ENCODE results near the gene DENND2A.
"Not testable (repeated sequence)": the region's sequence is repeated elsewhere in the genome, so short reads cannot be mapped to it uniquely, and the experiment has no call there.

DENND2A gene, protein sequence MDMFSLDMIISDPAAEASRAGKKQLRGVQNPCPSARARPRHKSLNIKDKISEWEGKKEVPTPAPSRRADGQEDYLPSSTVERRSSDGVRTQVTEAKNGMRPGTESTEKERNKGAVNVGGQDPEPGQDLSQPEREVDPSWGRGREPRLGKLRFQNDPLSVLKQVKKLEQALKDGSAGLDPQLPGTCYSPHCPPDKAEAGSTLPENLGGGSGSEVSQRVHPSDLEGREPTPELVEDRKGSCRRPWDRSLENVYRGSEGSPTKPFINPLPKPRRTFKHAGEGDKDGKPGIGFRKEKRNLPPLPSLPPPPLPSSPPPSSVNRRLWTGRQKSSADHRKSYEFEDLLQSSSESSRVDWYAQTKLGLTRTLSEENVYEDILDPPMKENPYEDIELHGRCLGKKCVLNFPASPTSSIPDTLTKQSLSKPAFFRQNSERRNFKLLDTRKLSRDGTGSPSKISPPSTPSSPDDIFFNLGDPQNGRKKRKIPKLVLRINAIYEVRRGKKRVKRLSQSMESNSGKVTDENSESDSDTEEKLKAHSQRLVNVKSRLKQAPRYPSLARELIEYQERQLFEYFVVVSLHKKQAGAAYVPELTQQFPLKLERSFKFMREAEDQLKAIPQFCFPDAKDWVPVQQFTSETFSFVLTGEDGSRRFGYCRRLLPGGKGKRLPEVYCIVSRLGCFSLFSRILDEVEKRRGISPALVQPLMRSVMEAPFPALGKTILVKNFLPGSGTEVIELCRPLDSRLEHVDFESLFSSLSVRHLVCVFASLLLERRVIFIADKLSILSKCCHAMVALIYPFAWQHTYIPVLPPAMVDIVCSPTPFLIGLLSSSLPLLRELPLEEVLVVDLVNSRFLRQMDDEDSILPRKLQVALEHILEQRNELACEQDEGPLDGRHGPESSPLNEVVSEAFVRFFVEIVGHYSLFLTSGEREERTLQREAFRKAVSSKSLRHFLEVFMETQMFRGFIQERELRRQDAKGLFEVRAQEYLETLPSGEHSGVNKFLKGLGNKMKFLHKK

DNA sequence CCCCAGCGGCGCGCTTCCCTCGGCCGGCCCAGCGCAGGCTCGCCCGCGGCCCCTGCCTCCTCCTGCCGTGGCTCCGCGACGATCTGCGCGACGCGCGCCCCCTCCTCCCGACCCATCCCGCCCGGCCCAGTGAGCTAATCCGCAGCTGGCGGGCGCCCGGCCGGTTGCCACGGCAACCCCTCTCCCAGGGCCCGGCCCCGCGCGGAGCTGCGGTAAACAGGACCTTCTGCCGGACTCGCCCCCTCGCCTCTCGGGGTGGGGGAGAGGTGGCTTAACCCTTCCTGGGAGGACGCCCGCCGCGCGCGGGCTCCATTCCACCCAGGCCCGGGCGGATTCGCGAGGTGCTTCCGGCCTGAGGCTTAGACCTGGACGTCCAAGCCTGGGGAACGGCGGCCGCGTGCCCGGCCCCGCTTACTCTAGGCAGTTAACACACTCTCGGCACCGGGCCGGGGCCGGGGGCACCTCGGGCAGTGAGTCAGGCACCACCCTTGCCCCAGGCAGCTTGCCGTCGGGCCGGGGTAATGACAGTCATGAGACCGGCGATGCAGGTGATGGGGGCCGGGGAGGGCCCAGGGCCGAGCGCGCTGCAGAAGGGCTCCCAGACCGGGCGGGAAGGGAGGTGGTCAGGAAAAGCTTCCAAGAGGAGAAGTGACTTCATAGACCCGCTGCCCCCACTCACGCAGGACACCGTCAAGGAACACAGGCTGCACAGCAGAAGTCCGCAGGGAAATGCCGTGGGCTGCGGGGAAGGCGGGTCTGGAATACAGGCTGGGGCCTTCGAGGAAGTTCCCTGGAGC lies at the start of gene DENND2A:
DENND2A (minus strand) TSS at position 87 of the 797 bp plus-strand sequence. CDS start 38,416 bp downstream, outside the sequence.
- no peak for DNase-seq (ENCODE audit: low read depth, low spot score)

DNA sequence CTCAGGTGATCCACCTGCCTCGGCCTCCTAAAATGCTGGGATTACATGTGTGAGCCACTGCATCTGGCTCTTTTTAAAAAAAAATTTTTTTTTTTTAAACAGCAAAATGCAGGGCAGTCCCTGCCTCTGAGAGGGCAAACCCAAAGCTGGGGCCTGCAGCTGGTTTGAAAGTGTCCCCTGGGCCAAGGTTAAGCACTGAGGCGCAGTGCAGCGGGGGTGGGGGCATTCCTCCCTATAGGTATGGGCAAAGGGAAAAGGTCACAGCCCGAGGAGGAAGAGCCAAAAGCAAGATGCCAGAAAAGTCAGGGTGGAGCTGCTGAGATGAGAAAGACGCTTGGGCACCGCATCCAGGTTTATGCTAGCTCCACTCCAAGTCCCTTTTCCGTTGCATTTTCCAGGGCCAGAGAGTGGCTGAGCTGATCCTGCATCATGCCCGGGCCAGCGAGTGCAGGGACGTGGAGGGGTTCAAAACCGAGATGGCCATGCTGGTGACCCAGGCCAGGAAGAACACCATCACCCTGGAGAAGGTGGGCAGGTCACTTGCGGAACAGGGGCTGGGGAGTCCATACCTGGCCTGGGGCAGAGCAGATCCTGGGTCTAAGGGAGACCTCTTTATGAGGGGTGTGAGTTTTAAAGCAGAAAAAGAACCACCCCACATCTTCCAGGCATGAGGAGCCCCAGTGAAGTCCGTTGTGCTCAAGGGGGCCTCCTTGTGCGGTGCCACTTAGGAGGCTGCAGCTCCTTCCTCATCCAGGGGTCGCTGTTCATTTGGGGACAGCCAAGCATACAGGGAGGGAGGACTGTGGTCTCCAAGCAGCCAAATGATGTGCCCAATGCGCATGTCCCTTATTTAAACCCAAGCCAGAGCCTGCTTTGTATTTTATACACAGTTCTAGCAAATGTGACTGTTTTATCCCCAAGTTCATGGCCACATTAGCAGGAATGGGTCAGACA lies 48.9 kb upstream of the DENND2A start:
- no peak for DNase-seq (ENCODE audit: low read depth, low spot score)

DNA sequence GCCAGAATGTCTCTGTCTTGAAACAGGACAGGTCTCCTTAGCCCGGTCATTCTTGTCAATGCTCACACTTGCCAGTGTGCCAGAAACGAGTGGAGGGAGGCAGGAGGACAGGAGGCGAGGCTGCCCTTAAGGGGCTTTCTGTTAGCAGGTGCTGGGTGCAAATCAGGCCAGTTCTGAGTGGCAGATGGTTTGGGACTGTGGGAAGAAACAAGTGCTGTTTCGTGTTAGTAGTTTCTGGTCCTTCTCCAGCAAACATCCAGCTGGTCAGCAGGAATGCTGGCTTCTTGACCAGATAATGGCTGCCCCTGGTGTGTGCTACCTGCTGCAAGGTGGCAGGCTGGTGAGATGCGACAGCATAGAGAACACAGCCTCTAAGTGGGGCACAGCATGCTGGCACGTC lies 47.7 kb upstream of the DENND2A start:
- DNase-seq (ENCODE audit: low read depth, low spot score) = no peak

DNA sequence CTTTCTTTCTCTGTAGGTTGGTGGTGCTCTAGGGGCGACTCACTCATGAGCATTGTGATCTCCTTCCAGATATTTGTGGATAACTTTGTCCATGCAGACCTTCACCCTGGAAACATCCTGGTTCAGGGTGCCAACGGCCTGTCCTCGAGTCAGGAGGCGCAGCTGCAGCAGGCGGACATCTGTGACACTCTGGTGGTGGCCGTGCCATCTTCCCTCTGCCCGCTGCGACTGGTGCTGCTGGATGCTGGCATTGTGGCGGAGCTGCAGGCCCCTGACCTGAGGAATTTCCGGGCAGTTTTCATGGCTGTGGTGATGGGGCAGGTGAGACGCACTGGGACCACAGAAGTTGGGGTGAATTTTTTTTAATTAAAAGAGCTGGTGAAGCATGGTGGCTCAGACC lies 46.3 kb upstream of the DENND2A start:
- DNase-seq (ENCODE audit: low read depth, low spot score) = no peak

DNA sequence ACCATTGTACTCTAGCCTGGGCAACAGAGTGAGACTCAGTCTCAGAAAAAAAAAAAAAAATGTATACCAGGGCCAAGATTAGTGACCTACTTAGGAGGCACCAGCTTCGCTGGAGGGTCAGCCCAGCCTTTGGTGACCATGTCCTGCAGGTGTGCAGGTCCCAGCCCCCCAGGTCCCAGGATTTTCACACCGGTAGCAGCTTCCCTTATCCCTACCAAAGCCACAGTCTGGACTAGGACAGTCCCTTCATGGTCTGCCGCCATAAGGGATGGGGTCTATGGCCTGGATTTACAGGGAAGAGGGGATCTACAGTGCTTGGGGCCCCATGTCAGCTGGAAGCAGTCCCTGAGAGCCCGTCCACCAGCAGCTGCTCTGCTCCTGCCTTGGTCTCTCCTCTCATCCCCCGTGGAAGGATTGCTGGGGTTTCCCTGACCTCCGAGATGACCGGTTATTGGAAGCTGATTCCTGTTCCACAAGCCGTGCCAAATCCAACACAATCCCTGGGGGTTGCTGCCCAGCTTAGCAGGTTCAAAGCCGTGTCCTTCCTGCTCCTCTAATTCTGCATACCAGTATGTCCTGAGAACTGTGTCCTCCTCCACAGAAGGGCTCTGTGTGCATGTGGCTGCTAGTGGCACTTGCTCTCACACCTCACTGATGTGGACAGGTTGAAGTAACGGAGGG lies 44.9 kb upstream of the DENND2A start:
- DNase-seq (ENCODE audit: low read depth, low spot score) = no peak

DNA sequence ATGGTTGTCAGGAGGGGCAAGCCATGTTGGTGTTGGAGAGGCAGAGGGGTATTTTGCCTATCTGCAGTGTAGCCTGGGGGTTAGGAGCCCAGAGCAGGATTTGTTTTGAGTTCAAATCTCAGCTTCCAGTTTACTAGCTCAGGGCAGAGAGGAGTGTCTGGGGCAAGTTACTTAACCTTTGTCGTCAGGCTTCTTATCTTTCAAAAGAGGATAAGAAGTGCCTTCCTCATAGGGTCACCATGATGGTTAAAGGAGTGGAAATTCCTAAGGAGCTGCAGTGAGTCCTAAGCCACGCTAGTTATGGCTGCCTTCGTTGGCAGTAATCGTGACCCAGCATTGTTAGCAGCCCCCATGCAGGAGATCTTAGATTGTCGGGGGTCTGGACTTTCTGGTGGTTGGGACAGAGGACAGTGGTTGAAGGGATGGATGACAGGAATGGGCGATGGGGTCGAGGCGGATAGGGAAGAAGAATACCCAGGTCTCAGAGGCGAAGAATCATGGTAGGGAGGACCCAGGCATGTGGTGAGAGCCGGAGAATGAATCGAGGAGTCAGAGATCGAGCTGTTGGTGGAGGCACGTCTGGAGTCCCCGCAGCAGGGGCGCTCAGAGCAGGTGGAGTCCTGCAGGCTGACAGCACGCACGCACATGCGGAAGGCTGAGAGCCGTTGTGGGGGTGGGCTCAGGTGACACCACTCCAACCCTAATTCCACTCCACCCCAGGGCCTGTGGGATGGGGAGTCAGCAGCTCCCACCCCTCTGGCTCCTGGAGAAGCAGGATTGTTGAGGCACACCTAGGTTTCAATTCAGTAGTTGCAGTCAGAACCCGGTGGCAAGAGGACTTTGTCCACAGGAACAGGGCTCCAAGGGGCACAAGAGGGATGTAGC lies 43.7 kb upstream of the DENND2A start:
- DNase-seq (ENCODE audit: low read depth, low spot score) = no peak

DNA sequence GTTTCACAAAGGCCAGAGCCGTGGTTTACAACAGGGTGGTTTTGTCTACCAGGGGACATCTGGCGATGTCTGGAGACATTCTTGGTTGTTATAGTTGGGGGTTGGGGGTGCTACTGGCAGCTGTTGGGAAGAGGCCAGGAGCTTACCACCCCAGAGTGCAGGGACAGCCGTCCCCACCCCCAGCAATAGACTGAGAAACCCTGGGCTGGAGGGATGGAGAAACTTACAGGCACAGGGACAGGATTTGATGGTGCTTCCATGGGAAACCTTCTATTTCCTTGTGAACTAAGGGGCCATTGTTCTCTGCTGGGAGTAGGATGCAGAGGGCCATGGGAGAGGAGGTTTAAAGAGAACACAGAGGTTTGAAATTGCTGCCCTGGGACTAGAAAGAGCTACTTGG lies 43.0 kb upstream of the DENND2A start:
- no peak for DNase-seq (ENCODE audit: low read depth, low spot score)

DNA sequence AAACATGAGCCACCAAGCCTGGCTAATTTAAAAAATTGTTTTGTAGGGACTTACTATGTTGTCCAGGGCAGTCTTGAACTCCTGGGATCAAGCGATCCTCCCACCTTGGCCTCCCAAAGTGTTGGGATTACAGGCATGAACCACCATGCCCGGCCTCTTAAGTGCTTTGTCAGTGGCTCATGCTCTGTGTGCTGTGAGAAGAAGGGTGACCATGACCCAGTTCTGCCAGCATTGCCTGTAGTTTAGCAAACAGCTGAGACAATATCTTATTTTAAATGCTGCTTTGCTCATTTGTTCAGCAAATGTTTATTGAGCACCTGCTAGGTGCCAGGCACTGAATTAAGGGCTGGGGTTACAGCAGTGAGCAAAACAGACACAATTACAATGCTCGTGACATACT lies 41.2 kb upstream of the DENND2A start:
- DNase-seq (ENCODE audit: low read depth, low spot score) = no peak

DNA sequence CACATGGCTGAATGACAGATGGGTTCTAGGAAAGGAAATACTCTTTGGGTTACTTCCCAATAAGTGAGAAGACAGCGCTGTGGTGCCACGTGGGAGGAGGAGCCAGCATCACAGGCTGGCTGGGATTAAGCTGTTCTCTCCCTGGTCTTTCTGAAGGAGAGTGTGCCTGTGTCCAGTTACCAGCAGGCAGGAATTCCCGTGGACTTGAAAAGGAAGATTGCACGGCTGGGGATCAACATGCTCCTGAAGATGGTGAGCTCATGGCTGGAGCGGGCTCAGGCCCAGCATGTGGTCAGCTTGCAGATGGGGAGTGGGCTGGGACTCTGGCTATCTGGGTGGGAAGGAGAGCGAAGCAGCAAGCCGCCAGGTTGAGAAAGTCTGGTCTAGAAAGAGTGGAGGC lies 40.3 kb upstream of the DENND2A start:
- DNase-seq (ENCODE audit: low read depth, low spot score) = no peak

DNA sequence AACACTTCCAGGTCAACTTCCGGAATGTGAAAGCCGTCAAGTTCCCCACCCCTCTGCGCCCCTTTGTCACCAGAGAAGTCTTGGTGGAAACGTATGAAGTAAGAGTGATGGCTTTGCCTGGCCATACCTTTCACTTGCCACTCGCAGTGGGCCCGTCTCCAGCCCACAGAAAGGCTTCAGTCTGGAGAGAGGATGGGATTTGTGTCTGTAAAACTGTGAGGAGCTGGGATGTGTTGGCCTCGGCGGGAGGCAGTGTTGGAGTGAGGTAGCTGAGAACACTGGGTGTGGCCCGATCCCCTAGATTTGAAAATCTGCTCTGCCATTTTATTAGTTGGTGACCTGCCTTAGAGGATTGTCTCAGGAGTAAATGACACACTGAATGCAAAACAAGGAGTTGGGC lies 38.6 kb upstream of the DENND2A start:
- DNase-seq (ENCODE audit: low read depth, low spot score) = no peak

DNA sequence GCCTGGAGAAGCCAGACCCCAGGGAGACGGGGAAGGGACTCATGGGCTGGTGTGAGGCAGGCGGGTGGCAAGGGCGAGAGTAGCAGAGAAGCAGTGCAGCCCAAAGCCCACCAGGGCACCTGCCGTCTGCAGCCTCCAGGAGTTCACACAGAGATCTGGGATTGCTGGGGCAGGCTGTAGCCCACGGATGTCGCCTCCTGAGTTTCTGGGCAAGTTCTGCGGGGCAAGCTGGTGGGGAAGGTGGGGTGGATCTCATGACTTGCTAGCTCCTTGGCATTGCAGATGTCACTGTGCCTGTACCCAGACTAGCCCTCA lies 38.2 kb upstream of the DENND2A start:
- DNase-seq (ENCODE audit: low read depth, low spot score) = no peak

DNA sequence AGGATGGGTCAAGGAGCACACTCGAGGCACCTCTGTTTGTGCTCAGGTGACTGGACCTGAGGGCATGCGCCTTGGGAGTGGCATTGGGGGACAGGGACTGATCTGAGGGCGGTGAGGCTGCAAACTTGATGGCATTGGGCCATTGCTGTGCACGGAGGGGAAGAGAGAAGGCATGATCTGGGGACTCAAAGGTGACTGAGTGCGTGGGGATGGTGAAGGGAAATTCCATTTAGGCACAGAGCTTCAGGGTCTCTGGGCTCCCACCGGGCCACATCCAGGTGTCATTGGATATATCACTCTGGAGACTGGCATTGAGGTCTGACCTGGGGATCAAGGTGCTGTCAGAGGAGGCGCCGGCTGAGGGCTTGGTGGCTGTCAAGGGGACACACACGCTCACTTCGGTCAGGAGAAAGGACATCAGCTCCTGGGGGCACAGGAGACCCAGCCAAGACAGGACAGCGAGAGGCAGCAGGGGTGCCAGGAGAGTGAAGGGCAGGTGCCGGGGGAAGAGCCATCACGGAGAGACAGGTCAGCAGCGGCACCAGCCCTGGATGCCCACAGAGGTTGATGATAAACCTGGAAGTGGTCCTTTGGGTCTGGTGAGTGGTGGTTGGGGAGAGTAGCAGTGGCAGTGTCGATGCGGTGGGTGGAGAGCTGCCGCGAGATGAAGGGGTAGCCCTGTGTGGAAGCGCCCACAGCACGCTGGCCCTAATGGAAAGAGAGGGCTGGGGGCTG lies 37.6 kb upstream of the DENND2A start:
- DNase-seq (ENCODE audit: low read depth, low spot score) = no peak

DNA sequence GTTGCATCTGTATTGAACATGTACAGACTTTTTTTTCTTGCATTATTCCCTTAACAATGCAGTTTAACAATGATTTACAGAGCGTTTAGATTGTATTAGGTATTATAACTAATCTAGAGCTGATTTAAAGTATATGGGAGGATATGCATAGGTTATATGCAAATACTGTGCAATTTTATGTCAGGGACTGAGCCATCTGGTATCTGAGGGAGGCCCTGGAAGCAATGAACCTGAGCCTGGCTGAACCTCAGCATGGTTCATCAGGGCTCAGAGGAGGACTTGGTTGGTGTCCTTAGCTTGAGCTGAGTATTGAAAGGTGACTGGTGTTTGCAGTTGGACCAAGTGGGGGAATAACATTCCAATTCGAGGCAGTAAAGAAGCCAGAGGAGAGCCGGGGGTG lies 36.9 kb upstream of the DENND2A start:
- DNase-seq (ENCODE audit: low read depth, low spot score) = no peak

DNA sequence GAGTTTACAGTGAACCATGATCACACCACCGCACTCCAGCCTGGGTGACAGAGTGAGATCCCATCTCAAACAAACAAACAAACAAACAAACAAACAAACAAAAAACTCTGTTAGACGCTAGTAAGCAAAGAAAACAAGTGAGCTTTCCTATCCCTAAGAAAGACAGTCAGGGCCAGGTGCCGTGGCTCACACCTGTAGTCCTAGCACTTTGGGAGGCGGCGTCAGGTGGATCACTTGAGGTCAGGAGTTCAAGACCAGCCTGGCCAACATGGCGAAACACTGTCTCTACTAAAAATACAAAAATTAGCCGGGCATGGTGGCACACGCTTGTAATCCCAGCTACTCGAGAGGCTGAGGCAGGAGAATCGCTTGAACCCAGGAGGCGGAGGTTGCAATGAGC lies 36.3 kb upstream of the DENND2A start:
- DNase-seq (ENCODE audit: low read depth, low spot score) = not testable (repeated sequence)

DNA sequence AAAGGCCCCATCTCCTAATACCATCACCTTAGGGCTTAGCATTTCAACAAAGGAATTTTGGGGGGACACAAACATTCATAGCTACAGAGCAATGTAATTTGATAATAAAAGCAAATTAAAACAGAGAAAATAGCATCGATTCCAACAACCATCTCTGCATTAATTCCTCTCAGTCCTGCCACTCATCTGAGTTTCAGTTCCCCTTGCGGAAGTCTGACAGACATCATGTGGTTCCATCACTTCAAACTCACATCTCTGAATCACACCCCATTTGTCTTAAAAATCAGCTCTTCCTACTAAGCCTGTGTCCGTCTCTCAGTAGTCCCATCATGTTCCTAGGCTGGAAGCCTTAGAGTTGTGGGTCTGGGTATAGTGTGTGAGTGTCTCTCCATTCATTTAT lies 35.7 kb upstream of the DENND2A start:
- no peak for DNase-seq (ENCODE audit: low read depth, low spot score)

DNA sequence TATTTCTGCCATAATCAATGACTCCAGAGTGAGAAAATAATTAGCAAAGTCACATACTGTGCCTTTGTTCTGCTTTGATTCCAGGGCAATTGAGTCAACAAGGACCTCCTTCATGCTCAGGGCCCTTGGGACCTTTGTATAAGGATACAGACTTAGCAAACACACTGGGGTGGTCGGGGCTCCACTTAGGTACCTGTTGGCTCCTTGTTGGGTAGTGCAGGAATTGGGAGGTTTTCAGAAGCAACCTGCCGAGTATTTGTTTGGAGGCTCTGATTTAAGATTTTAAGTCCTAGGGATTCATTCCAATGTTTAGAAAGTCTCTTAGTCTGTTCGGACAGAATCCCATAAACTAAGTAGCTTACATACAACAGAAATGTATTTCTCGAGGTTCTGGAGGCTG lies 35.1 kb upstream of the DENND2A start:
- DNase-seq (ENCODE audit: low read depth, low spot score) = no peak

DNA sequence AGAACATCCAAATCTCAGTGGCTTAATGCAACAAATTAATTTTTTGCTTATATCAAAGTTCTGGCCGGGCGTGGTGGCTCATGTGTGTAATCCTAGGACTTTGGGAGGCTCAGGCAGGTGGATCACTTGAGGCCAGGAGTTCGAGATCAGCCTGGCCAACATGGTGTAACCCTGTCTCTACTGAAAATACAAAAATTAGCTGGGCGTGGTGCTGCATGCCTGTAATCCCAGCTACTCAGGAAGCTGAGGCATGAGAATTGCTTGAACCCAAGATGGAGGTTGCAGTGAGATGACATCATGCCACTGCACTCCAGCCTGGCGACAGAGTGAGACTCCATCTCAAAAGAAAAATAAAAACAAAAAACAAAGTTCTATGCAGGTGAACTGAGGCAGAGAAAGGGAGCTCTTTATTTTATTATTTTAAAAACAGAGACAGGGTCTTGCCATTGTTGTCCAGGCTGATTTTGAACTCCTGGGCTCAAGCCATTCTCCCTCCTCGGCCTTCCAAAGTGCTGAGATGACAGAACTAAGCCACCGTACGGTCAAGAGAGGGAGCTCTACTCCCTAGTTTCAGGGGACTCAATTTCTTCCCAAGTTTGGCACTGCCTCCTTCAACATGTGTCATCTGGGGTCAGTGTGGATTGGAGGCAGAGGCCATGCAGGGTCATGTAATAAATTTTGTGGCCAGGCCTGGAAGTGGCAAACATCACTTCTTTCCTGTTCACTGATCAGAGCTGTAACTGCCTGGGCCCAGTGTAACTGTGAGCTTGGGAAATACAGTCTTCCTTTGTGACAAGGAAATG lies 34.5 kb upstream of the DENND2A start:
- no peak for DNase-seq (ENCODE audit: low read depth, low spot score)

DNA sequence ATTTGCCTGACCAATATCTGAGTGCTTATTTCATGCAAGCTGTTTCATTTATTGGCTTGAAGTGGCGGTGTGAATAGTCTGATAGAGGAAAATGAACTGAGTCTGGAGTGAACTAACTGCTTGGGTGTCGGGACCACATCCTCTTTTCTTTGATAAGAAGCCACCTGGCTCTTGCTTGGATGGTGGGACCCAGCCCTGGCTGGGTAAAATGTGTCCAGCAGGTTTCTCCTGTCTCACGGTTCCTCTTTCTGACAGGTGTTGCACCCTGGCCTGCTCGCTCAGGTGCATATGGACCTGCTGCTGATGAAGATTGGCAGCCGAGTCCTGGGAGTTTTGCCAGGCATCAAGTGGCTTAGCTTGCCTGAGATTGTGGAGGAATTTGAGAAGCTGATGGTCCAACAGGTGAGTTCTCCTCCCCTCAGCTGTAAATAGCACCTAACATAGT lies 33.8 kb upstream of the DENND2A start:
- no peak for DNase-seq (ENCODE audit: low read depth, low spot score)

All from smooth muscle cell of the brain vasculature (primary cell).